Measurements from ENCODE around the gene ASPSCR1.

The ASPSCR1 gene

DNA sequence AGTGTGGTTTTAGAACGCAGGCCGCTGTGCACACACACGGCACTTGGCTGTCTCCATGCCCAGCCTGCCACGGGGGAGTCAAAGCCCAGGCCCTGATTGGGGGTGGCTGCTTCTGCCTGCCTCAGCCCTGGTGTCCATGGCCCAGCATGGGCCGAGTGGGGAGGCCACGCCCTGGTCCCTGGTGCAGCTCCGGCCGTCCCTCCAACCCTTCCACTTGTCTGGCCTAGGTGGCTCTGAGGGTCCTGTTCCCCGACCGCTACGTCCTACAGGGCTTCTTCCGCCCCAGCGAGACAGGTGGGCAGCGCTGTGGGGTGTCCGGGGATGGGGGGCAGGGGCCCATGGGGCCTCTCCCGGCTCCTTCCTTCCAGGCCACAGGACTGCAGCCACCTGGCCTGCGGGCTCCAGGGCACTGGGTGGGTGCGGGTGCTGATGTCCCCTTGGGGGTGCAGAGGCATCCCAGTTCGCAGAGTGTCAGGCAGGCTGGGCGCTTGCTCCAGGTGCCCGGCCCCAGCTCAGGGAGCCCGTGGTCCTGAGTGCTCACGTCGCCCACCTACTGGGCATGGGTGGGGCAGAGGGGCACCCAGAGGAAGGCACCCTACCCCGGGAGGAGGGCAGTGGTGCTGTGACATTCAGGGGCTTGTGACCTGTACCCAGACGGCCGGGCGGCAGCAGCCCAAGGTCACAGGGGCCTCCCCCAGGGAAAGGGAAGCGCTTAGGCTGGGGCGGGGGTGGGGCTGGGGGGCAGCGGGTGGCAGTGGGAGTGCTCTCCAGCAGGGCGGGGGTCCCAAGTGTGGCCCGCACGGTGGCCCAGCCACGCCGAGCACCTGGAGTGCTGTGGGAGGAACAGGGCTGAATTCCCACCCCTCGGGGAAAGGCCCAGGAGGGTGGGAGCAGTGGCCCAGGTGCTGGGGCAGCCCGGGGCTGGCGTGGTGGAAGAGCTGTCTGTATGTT lies 33.4 kb downstream of the ASPSCR1 start:
- TF ChIP-seq, protein P1, sequence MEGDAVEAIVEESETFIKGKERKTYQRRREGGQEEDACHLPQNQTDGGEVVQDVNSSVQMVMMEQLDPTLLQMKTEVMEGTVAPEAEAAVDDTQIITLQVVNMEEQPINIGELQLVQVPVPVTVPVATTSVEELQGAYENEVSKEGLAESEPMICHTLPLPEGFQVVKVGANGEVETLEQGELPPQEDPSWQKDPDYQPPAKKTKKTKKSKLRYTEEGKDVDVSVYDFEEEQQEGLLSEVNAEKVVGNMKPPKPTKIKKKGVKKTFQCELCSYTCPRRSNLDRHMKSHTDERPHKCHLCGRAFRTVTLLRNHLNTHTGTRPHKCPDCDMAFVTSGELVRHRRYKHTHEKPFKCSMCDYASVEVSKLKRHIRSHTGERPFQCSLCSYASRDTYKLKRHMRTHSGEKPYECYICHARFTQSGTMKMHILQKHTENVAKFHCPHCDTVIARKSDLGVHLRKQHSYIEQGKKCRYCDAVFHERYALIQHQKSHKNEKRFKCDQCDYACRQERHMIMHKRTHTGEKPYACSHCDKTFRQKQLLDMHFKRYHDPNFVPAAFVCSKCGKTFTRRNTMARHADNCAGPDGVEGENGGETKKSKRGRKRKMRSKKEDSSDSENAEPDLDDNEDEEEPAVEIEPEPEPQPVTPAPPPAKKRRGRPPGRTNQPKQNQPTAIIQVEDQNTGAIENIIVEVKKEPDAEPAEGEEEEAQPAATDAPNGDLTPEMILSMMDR (conservative IDR thresholded peaks at IDR 0.05; ENCODE audit: low read depth, low read length), result no peak
- H3K4me3 ChIP-seq (ENCODE audit: low read length), result no peak overlapping the region
- no peak for DNase-seq (ENCODE audit: low read depth)

DNA sequence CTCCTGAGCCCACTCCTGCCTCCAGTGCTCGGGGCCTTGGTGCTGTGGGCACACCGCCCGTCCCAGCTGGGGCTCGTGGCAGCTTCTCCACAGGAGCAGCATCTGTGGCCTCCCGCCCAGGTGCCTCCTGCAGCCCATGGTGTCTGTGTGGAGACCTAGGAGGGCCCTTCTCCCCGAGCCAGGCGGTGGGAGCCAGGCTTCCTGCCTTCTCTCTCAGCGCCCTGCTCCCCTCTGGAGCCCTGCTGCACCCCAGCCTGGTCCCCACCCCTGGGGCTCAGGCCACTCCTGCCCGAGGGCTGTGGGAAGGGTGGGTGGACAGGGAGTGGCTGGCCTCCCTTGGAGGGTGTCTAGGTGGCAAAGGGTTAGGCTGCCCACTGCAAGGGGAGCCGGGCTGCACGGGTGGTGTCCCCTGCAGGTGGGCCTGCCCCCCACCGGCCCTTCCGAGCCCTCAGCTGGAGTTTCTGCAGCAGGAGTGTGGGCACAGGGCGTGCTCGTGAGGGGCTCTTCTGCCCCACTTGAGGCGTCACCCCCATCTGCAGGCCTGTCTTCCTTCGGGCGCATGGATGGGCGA lies 34.3 kb downstream of the ASPSCR1 start:
- no peak for DNase-seq (ENCODE audit: low read depth)
- no peak overlapping the region for H3K4me3 ChIP-seq (ENCODE audit: low read length)
- TF ChIP-seq, protein P1 (conservative IDR thresholded peaks at IDR 0.05; ENCODE audit: low read depth, low read length), result no peak

DNA sequence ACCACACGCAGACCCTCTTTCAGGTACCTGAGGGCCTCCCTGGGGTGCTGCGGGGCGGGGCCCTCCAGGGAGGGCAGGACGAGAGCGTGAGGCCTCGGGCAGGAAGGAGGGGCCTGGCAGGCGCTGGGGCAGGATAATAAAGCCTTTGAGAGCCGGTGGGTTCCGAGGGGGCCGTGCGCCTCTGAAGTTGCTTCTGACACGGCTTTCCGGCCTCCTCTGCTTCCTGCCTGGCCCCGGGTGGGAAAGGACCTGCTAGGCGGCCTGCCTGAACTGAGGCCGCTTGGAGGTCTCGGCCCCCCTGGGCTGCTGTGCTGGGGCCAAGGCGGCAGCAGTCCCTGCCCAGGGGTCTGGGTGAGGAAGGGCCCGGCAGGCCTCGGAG lies 34.8 kb downstream of the ASPSCR1 start:
- H3K4me3 ChIP-seq (ENCODE audit: low read length), result no peak overlapping the region
- DNase-seq (ENCODE audit: low read depth), result no peak
- TF ChIP-seq, protein P1 (conservative IDR thresholded peaks at IDR 0.05; ENCODE audit: low read depth, low read length), result no peak

DNA sequence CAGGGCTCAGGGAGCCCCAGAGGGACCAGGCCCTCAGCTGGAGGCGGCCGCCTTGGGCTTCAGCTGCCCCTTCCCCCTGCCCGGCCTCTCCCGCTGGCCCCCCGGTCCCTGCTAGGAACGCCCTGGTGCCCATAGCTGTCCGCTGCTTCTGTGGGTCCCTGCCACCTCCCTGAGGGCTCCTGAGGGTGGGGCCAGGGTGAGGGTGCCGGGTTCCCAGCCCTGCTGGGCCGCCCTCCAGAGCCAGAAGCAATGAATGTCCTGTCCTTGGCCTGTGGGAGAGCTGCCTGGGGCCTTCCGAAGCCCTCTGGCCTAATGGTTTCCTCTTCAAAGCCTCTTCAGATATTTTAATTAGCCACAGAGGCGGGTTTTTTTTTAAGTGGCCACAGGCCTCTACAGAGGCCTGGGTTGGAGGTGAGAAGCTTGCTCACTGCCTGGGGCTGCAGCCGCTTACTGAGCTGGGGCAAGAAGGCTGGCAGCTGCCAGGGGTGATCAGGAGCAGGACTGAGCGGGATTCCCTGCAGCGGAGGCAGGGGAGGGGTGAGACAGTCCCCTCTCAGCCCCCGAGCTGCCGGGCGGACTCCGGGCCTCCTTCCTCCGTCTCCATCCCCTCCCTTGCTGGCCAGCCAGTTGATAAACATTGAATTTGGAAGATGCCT lies 35.3 kb downstream of the ASPSCR1 start:
- TF ChIP-seq, protein P1 (conservative IDR thresholded peaks at IDR 0.05; ENCODE audit: low read depth, low read length), result no peak

DNA sequence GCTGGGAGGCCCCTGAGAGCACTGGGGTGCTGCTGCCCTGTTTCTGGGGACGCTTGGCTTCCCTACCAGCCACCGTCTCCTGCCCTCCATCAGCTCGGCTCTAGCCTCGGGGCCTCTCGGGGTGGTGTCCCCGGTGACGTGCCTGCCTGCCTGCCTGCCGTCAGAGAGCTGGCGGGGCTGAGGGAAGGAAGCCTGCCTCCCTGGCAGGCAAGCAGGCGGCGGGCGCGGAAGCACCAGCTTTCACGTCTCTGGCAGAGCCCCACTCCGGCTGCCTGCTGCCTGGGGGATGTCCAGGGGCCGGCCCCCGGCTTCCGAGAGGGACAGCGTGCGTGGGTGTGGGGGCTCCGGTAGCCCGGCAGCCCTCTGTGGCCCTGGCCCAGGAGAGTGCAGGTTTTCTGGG lies 35.9 kb downstream of the ASPSCR1 start:
- H3K4me3 ChIP-seq (ENCODE audit: low read length), result no peak overlapping the region
- TF ChIP-seq, protein P1 (conservative IDR thresholded peaks at IDR 0.05; ENCODE audit: low read depth, low read length), result no peak
- no peak for DNase-seq (ENCODE audit: low read depth)

More for the DNA sequence above, 35.3 kb downstream of the ASPSCR1 start:
- no peak overlapping the region for H3K4me3 ChIP-seq (ENCODE audit: low read length)
- DNase-seq (ENCODE audit: low read depth), result no peak

DNA sequence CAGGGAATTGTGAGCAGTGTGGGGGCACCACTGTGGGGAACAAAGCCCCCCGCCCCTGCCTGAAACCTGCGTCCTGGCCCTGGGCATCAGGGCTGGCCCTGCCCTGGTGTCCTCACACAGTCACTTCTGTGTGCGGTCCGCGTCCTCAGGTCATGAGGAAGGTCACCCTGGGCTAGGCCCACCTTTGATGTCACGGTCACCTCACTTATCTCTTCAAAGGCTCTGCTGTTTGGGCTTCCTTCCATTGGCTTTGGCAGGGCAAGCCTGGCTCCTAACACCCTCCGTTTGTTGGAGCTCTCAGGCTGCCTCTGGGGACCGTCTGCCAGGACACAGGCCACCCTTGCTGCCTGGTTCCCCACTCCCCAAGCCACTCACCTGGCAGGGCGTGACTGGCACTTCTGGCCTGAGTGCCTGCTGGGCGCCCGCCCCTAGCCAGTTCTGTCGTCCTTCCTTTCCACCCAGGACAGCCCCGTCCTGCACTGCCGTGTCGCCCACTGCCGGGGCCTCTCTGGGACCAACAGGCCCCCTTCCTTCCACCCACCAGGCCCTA lies 36.4 kb downstream of the ASPSCR1 start:
- H3K4me3 ChIP-seq (ENCODE audit: low read length), result no peak overlapping the region
- TF ChIP-seq, protein P1 (conservative IDR thresholded peaks at IDR 0.05; ENCODE audit: low read depth, low read length), result no peak
- DNase-seq (ENCODE audit: low read depth), result no peak

All from retinal pigment epithelial cell (primary cell).